Lower lobe of right lung (tissue), 1 donor: Measurements from ENCODE around the gene POLR1D. TPM values are rescaled to one million over a fixed set of nuclear protein-coding genes. Genes with fewer than 3 reads are reported as not detected.

Source experiments
- total RNA-seq: library from RNA; stranded (reverse); fragmentation: NEBNext Ultra II Directional; extraction: Animal tissue kit (Norgen Biotek cat#: 25700); gene quantifications from one replicate; pipeline ENCODE4 v1.2.1, GENCODE V29; 2021
- donor health status: DM: no; HTN: yes; CAD: no; lungs with severe emphysema.

POLR1D gene
- total RNA-seq, 1 donor from 2014 or later, result 129 TPM

Other genes starting within 250 kb of the POLR1D start
- gene GTF3A, start 197.3 kb upstream of the POLR1D start, total RNA-seq, result 83.0 TPM
- 37.5 TPM for gene MTIF3, start 171.3 kb upstream of the POLR1D start, total RNA-seq
- gene LNX2, start 1.4 kb upstream of the POLR1D start, total RNA-seq, result 29.7 TPM
- gene GSX1, start 170.6 kb downstream of the POLR1D start, total RNA-seq, result not detected